Measurements from ENCODE around the gene CACNA1I.

The CACNA1I gene

GRCh38 chr22:39679652-39680051, 109.1 kb downstream of the CACNA1I start:
- no peak for TF ChIP-seq CTCF (conservative IDR thresholded peaks at IDR 0.05; ENCODE audit: control insufficient read depth, insufficient read depth, low read depth, low read length)
- no peak for DNase-seq (ENCODE audit: low read depth)
- no peak overlapping the region for H3K4me3 ChIP-seq (ENCODE audit: control insufficient read depth, low read depth, low read length)

DNA sequence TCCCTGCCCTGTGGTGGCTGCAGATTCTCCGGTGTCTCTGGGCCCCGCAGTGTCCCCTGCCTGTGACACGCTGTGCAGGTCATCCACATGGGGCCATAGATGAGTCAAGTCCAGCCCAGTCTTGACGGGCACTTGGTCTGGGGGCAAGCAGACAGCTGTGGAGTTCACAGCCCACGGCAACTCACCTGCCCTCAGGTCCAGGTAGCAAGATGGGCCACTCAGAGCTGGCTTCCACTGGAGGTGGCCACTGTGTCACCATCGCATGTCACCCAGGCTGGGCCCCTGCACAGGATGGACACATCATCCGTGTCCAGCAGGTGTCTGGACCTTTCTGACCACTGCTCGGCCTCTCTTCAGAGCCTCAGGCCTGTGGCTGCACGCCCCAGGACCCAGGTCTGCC, 109.9 kb downstream of the CACNA1I start:
- DNase-seq (ENCODE audit: low read depth), result no peak
- TF ChIP-seq CTCF (conservative IDR thresholded peaks at IDR 0.05; ENCODE audit: control insufficient read depth, insufficient read depth, low read depth, low read length), result no peak
- H3K4me3 ChIP-seq (ENCODE audit: control insufficient read depth, low read depth, low read length), result no peak overlapping the region

DNA sequence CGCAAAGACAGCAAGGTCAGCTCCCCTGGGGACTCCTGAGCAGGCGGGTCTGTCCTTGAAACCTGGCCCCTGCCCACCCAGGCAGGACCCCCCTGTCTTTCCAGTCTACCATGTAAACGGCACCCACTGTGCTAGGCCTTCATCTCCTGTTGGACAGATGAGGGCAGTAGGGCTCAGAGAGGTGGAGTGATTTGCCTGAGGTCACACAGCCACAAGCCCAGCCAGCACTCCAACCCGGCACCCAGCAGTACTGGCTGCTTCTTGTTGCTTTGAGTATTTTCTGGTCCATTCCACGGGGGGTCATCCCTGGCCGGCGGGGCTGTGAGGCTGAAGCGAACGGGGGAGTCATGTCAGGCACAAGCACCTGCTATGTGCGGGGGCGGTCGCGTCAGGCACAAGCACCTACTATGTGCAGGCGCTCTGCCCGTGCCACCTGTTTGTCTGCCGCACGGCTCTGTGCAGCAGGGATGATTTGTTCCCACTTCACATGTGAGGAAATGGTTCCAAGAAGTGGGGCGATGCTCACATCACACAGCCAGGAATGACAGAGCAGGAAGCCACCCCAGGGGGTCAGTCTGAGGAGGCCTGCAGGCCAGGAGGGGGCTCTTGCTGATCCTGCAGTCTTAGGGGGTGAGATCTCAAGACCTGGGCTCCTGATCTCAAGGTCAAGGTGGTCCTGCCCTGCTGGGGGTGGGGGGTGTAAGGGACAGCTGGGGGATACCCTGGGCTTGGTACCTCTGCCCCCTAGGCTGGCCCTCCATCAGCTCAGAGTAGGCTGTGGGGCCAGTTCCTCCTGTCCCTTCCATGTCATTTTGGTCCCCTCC, 110.7 kb downstream of the CACNA1I start:
- no peak for TF ChIP-seq CTCF (conservative IDR thresholded peaks at IDR 0.05; ENCODE audit: control insufficient read depth, insufficient read depth, low read depth, low read length)
- no peak overlapping the region for H3K4me3 ChIP-seq (ENCODE audit: control insufficient read depth, low read depth, low read length)
- no peak for DNase-seq (ENCODE audit: low read depth)

- H3K4me3 ChIP-seq (ENCODE audit: control insufficient read depth, low read depth, low read length), result no peak overlapping the region
- no peak for DNase-seq (ENCODE audit: low read depth)
- TF ChIP-seq CTCF (conservative IDR thresholded peaks at IDR 0.05; ENCODE audit: control insufficient read depth, insufficient read depth, low read depth, low read length), result no peak
Measured at GRCh38 chr22:39682994-39683393, 112.4 kb downstream of the CACNA1I start.

- H3K4me3 ChIP-seq (ENCODE audit: control insufficient read depth, low read depth, low read length), result no peak overlapping the region
- no peak for DNase-seq (ENCODE audit: low read depth)
Measured at GRCh38 chr22:39683639-39684038, 113.1 kb downstream of the CACNA1I start.

GRCh38 chr22:39684702-39685281, 114.2 kb downstream of the CACNA1I start:
- no peak overlapping the region for H3K4me3 ChIP-seq (ENCODE audit: control insufficient read depth, low read depth, low read length)
- DNase-seq (ENCODE audit: low read depth), result no peak
- TF ChIP-seq CTCF (conservative IDR thresholded peaks at IDR 0.05; ENCODE audit: control insufficient read depth, insufficient read depth, low read depth, low read length), result no peak

More at GRCh38 chr22:39683639-39684038, 113.1 kb downstream of the CACNA1I start:
- no peak for TF ChIP-seq CTCF (conservative IDR thresholded peaks at IDR 0.05; ENCODE audit: control insufficient read depth, insufficient read depth, low read depth, low read length)
